PC-9 (cell line): ENCODE measurements around the gene CSK. TPM values are rescaled to one million over a fixed set of nuclear protein-coding genes. Genes with fewer than 3 reads are reported as not detected.

Source experiments
- BruUV-seq: library from RNA; stranded (reverse); fragments of 400-500 nt; replicated peaks from 2 replicates; lab custom pipeline; 2021; lab: Mats Ljungman, UMichigan
- CTCF ChIA-PET: fragments of 300-600 bp; sonication (Branson Sonifier 250); formaldehyde crosslinking; loops from one replicate; lab custom pipeline; 2022; ENCODE audit warnings: antibody characterized with exemption; lab: Charles Lee
- POLR2A ChIA-PET: fragments of 300-600 bp; sonication (Branson Sonifier 250); formaldehyde crosslinking; loops from one replicate; lab custom pipeline; 2022; ENCODE audit warnings: antibody characterized with exemption; ENCODE audit not compliant: unreplicated experiment; lab: Charles Lee
- DNase-seq, 2 experiments: peaks; one replicate each; pipeline versions ENCODE4 v3.0.0 to v3.0.0-alpha.2; 2015 to 2022; ENCODE audit warnings: mixed read lengths in 1 of 2
- H2AFZ ChIP-seq: fragments of 200-600 bp; sonication (generic); 2 replicates; pipeline ENCODE4 v1.8.1; 2017; ENCODE audit warnings: antibody characterized with exemption
- H3F3A ChIP-seq: fragments of 200-600 bp; sonication (generic); 2 replicates; pipeline ENCODE4 v1.8.1; 2017; ENCODE audit warnings: antibody characterized with exemption, mild to moderate bottlenecking, low read depth; ENCODE audit not compliant: insufficient read depth
- H3K27ac ChIP-seq: fragments of 200-600 bp; sonication (generic); 2 replicates; pipeline ENCODE4 v1.6.1; 2016; ENCODE audit warnings: mixed run types
- H3K27me3 ChIP-seq: fragments of 200-600 bp; sonication (generic); 2 replicates; pipeline ENCODE4 v1.6.1; 2016; ENCODE audit warnings: low read depth, mixed run types; ENCODE audit not compliant: insufficient read depth
- H3K36me3 ChIP-seq: fragments of 200-600 bp; sonication (generic); 2 replicates; pipeline ENCODE4 v1.6.1; 2016; ENCODE audit warnings: low read depth, mixed run types
- H3K4me1 ChIP-seq: fragments of 200-600 bp; sonication (generic); replicated peaks from 2 replicates; pipeline ENCODE4 v1.6.1; 2016; ENCODE audit warnings: mixed run types; ENCODE audit not compliant: insufficient read depth
- H3K4me2 ChIP-seq: fragments of 200-600 bp; sonication (generic); 2 replicates; pipeline ENCODE4 v1.6.1; 2017; ENCODE audit warnings: mixed run types
- H3K4me3 ChIP-seq: fragments of 200-600 bp; sonication (generic); 2 replicates; pipeline ENCODE4 v1.6.1; 2016; ENCODE audit warnings: mixed run types
- H3K79me2 ChIP-seq: fragments of 200-600 bp; sonication (generic); 2 replicates; pipeline ENCODE4 v1.6.1; 2017; ENCODE audit warnings: low read depth, mixed run types
- H3K9me2 ChIP-seq: fragments of 200-600 bp; sonication (generic); 2 replicates; pipeline ENCODE4 v1.8.1; 2017; ENCODE audit warnings: mild to moderate bottlenecking; ENCODE audit not compliant: insufficient read depth
- H3K9me3 ChIP-seq: fragments of 200-600 bp; sonication (generic); 2 replicates; pipeline ENCODE4 v1.8.1; 2016; ENCODE audit warnings: low read depth; ENCODE audit not compliant: insufficient read depth
- H4K20me1 ChIP-seq: fragments of 200-600 bp; sonication (generic); 2 replicates; pipeline ENCODE4 v1.8.1; 2017; ENCODE audit not compliant: insufficient read depth
- CTCF ChIP-seq: fragments of 200-600 bp; sonication (generic); conservative IDR thresholded peaks from 2 replicates; pipeline ENCODE4 v1.6.1; 2017; ENCODE audit warnings: mixed run types, antibody characterized with exemption, mild to moderate bottlenecking, moderate library complexity
- EZH2 ChIP-seq: fragments of 200-600 bp; sonication (generic); IDR thresholded peaks from 2 replicates; pipeline ENCODE4 v1.8.0; 2017; ENCODE audit warnings: antibody characterized with exemption, low read depth
- intact Hi-C: fragments of 100-400 bp; cut with micrococcal nuclease; formaldehyde crosslinking; loops from one replicate; pipeline ENCODE4 v1.10.0; 2022; ENCODE audit not compliant: unreplicated experiment
- total RNA-seq: library from RNA; stranded (reverse); gene quantifications from 2 replicates; pipeline ENCODE4 v1.2.3, GENCODE V29; 2021

The CSK gene
- total RNA-seq, 1 experiment from 2014 or later, result 78.3 TPM

GRCh38 chr15:74794970-74795349, 13.1 kb downstream of the CSK start:
- H2AFZ ChIP-seq, result no peak overlapping the region
- no peaks in the 10 kb centered on the region for H3K9me2 ChIP-seq
- H3K27me3 ChIP-seq, result no peaks in the 10 kb centered on the region
- H3K36me3 ChIP-seq, result 0 out of 2 replicates have a peak, but pooled peaks cover 6% of the 10 kb centered on the region
- no peak for DNase-seq
- H3K4me1 ChIP-seq, result 0 out of 2 replicates have a peak, but pooled peaks cover 4% of the 10 kb centered on the region
- peaks cover 29% of the 10 kb centered on the region for H4K20me1 ChIP-seq
- peaks cover 16% of the 10 kb centered on the region for H3K79me2 ChIP-seq
- no peak overlapping the region for H3K27ac ChIP-seq
- H3K4me2 ChIP-seq, result no peak overlapping the region
- BruUV-seq, result no TSS peak
- CTCF ChIA-PET, result no interaction called here
- H3K4me3 ChIP-seq, result no peak overlapping the region
- TF ChIP-seq EZH2 (no peak), CTCF (no peak)
- intact Hi-C loops, result no loop called here
- H3F3A ChIP-seq, result no peaks in the 10 kb centered on the region
- POLR2A ChIA-PET, result no interaction called here
- H3K9me3 ChIP-seq, result no peaks in the 10 kb centered on the region

DNA sequence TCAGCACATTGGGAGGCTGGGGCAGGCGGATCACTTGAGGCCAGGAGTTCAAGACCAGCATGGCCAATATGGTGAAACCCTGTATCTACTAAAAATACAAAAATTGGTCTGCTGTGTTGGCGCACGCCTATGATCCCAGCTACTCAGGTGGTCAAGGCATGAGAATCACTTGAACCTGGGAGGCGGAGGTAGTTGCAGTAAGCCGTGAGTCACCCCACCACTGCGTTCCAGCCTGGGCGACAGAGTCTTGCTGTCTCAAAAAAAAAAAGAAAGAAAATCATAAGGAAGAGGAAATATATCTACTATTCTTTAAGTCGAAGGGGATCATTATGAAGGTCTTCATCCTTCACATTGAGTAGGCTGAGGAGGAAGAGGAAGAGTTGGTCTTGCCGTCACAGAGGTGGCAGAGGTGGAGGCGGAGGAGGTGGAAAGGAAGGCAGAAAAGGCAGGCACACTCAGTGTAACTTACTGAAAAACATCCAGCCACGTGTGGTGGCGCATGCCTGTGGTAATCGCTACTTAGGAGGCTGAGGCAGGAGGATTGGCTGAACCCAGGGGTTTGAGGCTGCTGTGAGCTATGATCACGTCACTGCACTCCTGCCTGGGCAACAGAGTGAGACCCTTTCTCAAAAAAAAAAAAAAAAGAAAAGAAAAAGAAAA, 14.2 kb downstream of the CSK start:
- H3K4me1 ChIP-seq, result 0 out of 2 replicates have a peak, but pooled peaks cover 8% of the 10 kb centered on the region
- BruUV-seq, result no TSS peak
- H4K20me1 ChIP-seq, result peaks cover 33% of the 10 kb centered on the region
- no peaks in the 10 kb centered on the region for H3K27me3 ChIP-seq
- no peak for TF ChIP-seq EZH2
- DNase-seq, result no peak
- H3K27ac ChIP-seq, result no peak overlapping the region
- ChIA-PET CTCF (interaction anchor here (0.6 to 0.7 kb wide), 2 partner anchors 13 to 162 kb away, joined by 6 to 9 read pairs; no protein-coding TSS in a partner anchor), POLR2A (interaction anchor here (0.7 kb wide), 1 partner anchor 19 kb away, joined by 10 read pairs; no protein-coding TSS in a partner anchor)
- no peaks in the 10 kb centered on the region for H3K9me3 ChIP-seq
- no peak overlapping the region for H3K4me3 ChIP-seq
- H2AFZ ChIP-seq, result no peak overlapping the region
- H3K36me3 ChIP-seq, result 0 out of 2 replicates have a peak, but pooled peaks cover 4% of the 10 kb centered on the region
- intact Hi-C loops, result no loop called here
- H3K4me2 ChIP-seq, result no peak overlapping the region
- no peaks in the 10 kb centered on the region for H3K9me2 ChIP-seq
- no peaks in the 10 kb centered on the region; the same call in 1 of the 2 replicates for H3F3A ChIP-seq
- H3K79me2 ChIP-seq, result peaks cover 15% of the 10 kb centered on the region

GRCh38 chr15:74798388-74799254, 16.7 kb downstream of the CSK start:
- Histone ChIP-seq H3K4me1 (0 out of 2 replicates have a peak, but pooled peaks cover 8% of the 10 kb centered on the region), H3K9me2 (no peaks in the 10 kb centered on the region), H2AFZ (no peak overlapping the region), H3K4me3 (no peak overlapping the region), H3F3A (no peaks in the 10 kb centered on the region; the same call in 1 of the 2 replicates), H3K4me2 (no peak overlapping the region), H3K27ac (no peak overlapping the region), H3K27me3 (no peaks in the 10 kb centered on the region), H3K79me2 (no peaks in the 10 kb centered on the region; the same call in 1 of the 2 replicates), H3K36me3 (no peaks in the 10 kb centered on the region), H4K20me1 (peaks cover 15% of the 10 kb centered on the region), H3K9me3 (no peaks in the 10 kb centered on the region)
- DNase-seq, result no peak
- TF ChIP-seq EZH2 (no peak), CTCF (no peak)
- BruUV-seq, result no TSS peak
- ChIA-PET POLR2A (no interaction called here), CTCF (interaction anchor here (1.2 kb wide), 1 partner anchor 28 kb away, joined by 5 read pairs; no protein-coding TSS in a partner anchor)
- intact Hi-C loops, result no loop called here
